H1 (cell line): ENCODE measurements around the gene TAOK1. TPM values are rescaled to one million over a fixed set of nuclear protein-coding genes. Genes with fewer than 3 reads are reported as not detected.

Experiments
- ASH2L ChIP-seq: fragments of 200-600, 300-600 bp; sonication (generic); IDR thresholded peaks from one replicate; pipeline ENCODE4 v1.7.1; 2017; ENCODE audit warnings: low read length
- EGR1 ChIP-seq: IDR thresholded peaks from 2 replicates; pipeline ENCODE4 v1.6.1; 2011; ENCODE audit warnings: low read depth, low read length, borderline replicate concordance
- KDM4A ChIP-seq: IDR thresholded peaks from one replicate; pipeline ENCODE4 v1.7.1; 2012; ENCODE audit warnings: low read depth, mild to moderate bottlenecking, moderate library complexity, low read length, inconsistent platforms; ENCODE audit not compliant: severe bottlenecking
- MAFK ChIP-seq: IDR thresholded peaks from 2 replicates; pipeline ENCODE4 v1.6.1; 2012; ENCODE audit warnings: low read depth, mild to moderate bottlenecking, improper control_type of control experiment, low read length
- ZNF274 ChIP-seq: IDR thresholded peaks from 2 replicates; pipeline ENCODE4 v1.7.0; 2012; ENCODE audit warnings: low read length, borderline replicate concordance; ENCODE audit errors: extremely low read depth
- polyA plus RNA-seq, 7 experiments: library from polyadenylated mRNA; depleted of rRNA in 3 of 7; stranded (reverse) in 5 of 7; unstranded in 2 of 7; fragments of >200 nt in 5 of 7; fragments of 200-250 nt in 2 of 7; gene quantifications; 1 replicate in 5 of 7; 2 replicates in 1 of 7; 4 replicates in 1 of 7; pipeline versions ENCODE4 v1.2.1 to v1.2.3, GENCODE V29; 2011 to 2013; ENCODE audit warnings: missing spikeins in 2 of 7, mixed read lengths in 2 of 7
- total RNA-seq: library from RNA; stranded (reverse); fragmentation: NEBNext Ultra II Directional; extraction: Animal tissue kit (Norgen Biotek cat#: 25700); gene quantifications from 2 replicates; pipeline ENCODE4 v1.2.1, GENCODE V29; 2021
- TF ChIP-seq, protein P1 (sequence below): IDR thresholded peaks from 2 replicates; pipeline ENCODE4 v1.6.1; 2012; ENCODE audit warnings: low read length, inconsistent platforms

TAOK1 gene
- total and polyA plus RNA-seq, 2 of the 8 experiments (the other 6 are each of a cell fraction or from before 2014, with no cell fraction given), result 12.2 to 90.6 TPM

DNA sequence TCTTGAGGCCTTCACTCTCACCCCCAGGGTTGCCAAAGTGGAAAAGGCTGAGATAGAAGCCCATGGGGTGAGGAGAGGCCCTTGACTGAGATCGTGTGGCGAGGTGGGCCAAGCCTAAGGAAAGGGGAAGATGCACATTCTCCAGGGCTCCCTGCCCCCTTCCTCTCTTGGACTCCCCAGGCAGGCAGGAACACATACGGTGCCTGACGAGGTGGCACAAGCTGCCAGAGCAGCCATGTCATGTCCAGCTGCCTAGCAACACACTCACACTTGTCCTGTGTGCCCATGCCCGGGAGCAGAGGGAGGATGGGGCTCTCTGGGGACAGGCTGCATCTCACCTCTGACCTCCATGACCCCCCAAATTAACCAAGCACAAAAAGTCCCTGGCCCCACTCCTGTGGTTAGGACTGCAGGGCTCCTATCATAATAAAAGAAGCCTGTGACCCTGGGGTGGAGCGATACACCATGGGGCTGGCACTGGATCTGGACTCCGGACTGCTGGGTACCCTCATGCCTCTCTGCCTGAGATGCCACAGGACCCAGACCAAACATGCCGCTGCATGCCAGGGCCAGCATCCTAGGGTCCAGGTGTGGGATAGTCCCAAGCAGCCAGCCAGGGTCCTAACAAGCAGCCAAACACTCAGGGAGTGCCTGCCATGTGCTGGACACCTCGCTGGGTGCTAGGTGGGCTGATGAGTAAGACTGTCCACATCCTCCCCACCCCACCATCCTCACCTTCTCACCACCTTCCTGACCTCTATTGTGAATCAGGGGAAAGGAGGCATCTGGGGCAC is 196.7 kb downstream of the TAOK1 start (continued):
- TF ChIP-seq ASH2L, result no peak
- TF ChIP-seq, protein P1, sequence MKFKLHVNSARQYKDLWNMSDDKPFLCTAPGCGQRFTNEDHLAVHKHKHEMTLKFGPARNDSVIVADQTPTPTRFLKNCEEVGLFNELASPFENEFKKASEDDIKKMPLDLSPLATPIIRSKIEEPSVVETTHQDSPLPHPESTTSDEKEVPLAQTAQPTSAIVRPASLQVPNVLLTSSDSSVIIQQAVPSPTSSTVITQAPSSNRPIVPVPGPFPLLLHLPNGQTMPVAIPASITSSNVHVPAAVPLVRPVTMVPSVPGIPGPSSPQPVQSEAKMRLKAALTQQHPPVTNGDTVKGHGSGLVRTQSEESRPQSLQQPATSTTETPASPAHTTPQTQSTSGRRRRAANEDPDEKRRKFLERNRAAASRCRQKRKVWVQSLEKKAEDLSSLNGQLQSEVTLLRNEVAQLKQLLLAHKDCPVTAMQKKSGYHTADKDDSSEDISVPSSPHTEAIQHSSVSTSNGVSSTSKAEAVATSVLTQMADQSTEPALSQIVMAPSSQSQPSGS, result no peak
- no peak for TF ChIP-seq EGR1
- no peak for TF ChIP-seq MAFK
- TF ChIP-seq KDM4A, result no peak
- TF ChIP-seq ZNF274, result no peak
- TF ChIP-seq, all 59 proteins: peak for 0
